LNCaP clone FGC (cell line): ENCODE data around the gene FRAS1.
"Not testable (repeated sequence)": the region's sequence is repeated elsewhere in the genome, so short reads cannot be mapped to it uniquely, and the experiment has no call there.

Experiments
- DNase-seq: peaks from one replicate; pipeline ENCODE4 v3.0.0-alpha.2; 2011; ENCODE audit warnings: low read depth
- H3K4me3 ChIP-seq: 2 replicates; pipeline ENCODE4 v1.5.1; 2011; ENCODE audit warnings: mild to moderate bottlenecking, low read depth, low read length, control low read depth
- TF ChIP-seq, protein P1 (sequence below): IDR thresholded peaks from 2 replicates; pipeline ENCODE4 v1.5.1; 2012; ENCODE audit warnings: mild to moderate bottlenecking; ENCODE audit not compliant: control insufficient read depth, insufficient read depth; ENCODE audit errors: extremely low read depth

FRAS1 gene

DNA sequence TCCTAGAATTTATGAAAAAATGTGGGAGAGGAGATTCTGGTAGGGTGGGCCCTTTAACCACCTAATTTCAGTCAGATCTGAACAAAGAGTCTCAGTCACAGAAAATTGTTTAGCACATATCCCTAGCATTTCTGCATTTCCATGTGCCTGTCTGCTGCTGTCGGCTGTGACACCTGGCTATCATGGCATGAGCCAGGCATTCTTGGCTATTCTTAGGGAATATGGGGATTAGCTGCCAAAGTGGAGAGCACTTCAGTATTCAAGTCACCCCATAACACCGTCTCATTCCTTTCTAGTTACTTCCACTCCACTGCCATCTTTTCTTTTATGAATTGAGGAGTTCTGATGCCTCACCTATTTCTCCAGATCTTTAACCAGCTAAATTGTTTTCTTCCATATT lies 211.5 kb downstream of the FRAS1 start:
- TF ChIP-seq, protein P1, sequence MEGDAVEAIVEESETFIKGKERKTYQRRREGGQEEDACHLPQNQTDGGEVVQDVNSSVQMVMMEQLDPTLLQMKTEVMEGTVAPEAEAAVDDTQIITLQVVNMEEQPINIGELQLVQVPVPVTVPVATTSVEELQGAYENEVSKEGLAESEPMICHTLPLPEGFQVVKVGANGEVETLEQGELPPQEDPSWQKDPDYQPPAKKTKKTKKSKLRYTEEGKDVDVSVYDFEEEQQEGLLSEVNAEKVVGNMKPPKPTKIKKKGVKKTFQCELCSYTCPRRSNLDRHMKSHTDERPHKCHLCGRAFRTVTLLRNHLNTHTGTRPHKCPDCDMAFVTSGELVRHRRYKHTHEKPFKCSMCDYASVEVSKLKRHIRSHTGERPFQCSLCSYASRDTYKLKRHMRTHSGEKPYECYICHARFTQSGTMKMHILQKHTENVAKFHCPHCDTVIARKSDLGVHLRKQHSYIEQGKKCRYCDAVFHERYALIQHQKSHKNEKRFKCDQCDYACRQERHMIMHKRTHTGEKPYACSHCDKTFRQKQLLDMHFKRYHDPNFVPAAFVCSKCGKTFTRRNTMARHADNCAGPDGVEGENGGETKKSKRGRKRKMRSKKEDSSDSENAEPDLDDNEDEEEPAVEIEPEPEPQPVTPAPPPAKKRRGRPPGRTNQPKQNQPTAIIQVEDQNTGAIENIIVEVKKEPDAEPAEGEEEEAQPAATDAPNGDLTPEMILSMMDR, result no peak
- H3K4me3 ChIP-seq, result no peak overlapping the region
- no peak for DNase-seq

DNA sequence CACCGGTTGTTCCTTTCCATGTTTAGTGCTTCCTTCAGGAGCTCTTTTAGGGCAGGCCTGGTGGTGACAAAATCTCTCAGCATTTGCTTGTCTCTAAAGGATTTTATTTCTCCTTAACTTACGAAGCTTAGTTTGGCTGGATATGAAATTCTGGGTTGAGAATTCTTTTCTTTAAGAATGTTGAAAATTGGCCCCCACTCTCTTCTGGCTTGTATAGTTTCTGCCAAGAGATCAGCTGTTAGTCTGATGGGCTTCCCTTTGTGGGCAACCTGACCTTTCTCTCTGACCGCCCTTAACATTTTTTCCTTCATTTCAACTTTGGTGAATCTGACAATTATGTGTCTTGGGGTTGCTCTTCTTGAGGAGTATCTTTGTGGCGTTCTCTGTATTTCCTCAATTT lies 218.3 kb downstream of the FRAS1 start:
- DNase-seq, H3K4me3 ChIP-seq: not testable (repeated sequence)

DNA sequence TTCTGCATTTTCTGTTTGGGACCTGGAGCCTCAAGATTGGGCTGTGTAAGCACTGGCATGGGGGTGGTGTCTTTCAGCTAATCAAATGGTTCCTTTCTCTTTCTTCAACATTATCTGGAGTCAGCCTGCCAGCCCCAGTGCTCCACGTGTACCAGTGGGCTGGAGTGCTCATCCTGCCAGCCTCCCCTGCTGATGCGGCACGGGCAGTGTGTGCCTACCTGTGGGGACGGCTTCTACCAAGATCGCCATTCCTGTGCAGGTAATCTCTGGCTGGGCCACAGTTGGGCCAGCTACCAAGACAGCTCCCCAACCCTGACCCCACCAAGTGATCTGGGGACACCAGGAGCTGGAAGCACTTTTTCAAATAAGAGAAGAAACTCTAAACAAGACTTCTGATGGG lies 229.2 kb downstream of the FRAS1 start:
- no peak overlapping the region for H3K4me3 ChIP-seq
- TF ChIP-seq, protein P1, result no peak
- no peak for DNase-seq

DNA sequence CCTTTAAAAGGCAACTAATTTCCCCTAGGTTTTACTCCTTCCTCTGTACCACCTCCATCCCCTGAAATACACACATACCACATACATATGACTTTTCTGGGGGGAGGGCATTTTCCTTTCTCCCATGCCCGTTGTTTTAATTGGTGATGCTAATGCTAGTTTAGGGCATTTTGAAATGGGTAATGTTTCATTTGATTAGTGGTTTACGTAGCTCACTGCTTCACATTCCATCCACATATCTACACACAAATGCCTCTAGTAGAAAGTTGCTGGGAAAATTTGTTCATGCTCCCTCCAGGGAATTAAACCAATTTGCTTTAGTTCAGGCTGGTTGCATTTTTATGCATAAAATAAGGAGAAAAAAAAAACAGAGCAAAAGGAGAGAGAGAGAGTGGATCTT lies 231.2 kb downstream of the FRAS1 start:
- H3K4me3 ChIP-seq, result no peak overlapping the region
- TF ChIP-seq, protein P1, result no peak
- no peak for DNase-seq

DNA sequence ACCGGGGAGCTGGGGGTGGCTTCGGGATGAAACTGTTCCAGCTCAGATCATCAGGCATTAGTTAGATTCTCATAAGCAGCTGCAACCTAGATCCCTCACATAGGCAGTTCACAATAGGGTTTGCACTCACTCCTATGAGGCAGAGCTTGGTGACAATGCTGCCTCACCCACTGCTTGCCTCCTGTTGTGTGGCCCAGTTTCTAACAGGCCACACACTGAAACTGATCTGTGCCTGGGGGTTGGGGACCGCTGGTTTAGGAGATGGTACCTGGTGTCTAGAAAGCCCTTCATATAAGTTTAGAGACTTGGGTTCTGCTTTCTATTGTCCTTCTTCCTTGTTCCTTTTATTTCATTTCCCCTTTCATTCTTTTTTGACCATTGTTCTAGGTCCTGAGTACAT lies 234.2 kb downstream of the FRAS1 start:
- TF ChIP-seq, protein P1, result no peak
- H3K4me3 ChIP-seq, result no peak overlapping the region
- no peak for DNase-seq

DNA sequence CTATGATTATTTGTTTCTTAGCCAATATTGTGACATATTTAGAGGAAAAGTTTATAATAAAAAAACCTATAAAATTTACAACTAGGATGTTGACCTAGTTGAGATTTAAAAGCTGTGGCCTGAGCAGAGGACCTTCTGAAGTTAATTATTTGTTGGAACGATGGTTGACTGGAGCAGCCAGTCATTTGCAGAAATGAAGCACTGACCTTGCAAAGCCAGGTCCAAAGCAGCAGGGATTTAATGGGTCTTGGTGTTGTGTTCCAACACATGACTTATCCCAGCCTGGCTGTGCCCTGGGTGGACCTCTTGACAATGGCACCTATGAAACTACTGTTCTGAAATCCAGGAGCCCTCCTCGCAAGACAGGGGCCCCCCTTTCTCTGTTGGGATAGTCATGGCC lies 235.2 kb downstream of the FRAS1 start:
- no peak overlapping the region for H3K4me3 ChIP-seq
- TF ChIP-seq, protein P1, result no peak
- no peak for DNase-seq

DNA sequence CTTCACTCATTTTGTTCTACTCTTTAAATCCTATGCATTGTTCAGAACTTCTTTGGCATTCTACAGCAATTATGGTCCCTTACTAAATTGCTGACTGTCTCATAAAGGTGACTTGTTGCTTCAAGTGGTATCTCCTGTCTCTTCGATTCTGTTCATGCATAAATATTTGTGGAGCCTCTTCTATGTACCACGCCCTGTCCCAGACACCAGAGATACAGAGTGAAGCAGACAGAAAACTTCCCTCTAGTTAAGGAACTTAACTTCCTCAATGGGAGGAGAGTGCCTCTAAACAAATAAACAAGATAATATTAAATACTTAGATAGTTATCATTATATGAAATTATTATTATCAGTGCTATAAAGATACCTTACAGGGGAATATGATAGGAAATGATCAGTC lies 235.7 kb downstream of the FRAS1 start:
- H3K4me3 ChIP-seq, result no peak overlapping the region
- TF ChIP-seq, protein P1, result no peak
- no peak for DNase-seq

DNA sequence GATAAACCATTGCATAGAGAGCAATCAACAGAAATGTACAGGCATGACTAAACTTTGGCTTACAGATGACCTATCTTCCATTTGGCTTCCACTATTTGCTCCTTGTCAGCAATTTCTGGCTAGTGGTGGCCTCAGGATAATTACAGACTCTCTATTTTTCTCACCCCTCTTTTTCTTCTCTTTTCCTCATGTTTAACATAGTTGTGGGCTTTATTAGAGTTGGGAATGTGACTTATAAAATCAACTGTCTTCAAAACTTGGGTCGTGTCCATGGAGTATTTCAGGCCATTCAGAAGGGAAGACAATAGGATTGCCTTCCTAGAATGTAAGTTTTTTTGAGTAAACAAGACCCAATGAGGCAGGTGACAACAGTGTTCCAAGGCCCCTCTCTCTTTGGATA lies 236.2 kb downstream of the FRAS1 start:
- TF ChIP-seq, protein P1, result no peak
- H3K4me3 ChIP-seq, result no peak overlapping the region
- DNase-seq, result no peak
